ENCODE data around the gene PXN.

DNA sequence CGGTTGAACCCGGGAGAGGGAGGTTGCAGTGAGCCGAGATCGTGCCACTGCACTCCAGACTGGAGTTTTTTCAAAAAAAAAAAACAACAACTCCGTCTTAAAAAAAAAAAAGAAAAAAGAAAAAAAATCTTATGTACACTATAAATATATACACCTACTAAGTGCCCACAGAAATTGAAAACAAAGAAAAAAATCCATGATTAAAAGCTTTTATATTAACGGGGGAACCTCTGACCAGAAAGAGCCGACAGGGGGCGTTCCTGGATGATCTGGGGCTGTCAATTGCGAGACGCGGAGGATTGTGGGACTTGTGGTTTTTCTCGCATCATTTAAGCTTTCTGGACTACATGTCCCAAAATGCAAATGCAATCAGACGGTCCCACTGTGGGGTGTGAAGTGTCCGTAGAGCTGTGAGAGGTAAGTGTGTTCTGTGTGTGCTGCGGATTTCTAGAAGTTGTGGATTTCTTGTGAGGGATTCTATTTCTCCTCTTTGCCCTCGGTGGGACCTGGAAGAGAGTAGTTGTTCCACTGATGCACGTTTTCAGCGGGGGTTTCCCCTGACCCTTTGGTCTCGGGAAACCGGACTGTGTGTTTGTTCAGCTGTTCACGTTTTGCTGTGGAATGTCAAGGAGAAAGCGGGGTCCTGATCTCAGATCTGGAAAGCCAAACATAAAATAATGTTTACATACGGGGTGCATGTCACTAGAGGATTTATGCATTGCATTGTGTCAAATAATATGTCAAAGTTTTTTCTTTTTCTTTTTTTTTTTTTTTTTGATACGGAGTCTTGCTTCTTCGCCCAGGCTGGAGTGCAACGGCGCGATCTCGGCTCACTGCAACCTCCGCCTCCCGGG, 36.7 kb upstream of the PXN start, which contains the start of gene SIRT4:
- peak in 1 of 2 donors; percentile 46 for TF ChIP-seq POLR2A (IDR thresholded peaks at IDR 0.05)
- TF ChIP-seq, protein P1, sequence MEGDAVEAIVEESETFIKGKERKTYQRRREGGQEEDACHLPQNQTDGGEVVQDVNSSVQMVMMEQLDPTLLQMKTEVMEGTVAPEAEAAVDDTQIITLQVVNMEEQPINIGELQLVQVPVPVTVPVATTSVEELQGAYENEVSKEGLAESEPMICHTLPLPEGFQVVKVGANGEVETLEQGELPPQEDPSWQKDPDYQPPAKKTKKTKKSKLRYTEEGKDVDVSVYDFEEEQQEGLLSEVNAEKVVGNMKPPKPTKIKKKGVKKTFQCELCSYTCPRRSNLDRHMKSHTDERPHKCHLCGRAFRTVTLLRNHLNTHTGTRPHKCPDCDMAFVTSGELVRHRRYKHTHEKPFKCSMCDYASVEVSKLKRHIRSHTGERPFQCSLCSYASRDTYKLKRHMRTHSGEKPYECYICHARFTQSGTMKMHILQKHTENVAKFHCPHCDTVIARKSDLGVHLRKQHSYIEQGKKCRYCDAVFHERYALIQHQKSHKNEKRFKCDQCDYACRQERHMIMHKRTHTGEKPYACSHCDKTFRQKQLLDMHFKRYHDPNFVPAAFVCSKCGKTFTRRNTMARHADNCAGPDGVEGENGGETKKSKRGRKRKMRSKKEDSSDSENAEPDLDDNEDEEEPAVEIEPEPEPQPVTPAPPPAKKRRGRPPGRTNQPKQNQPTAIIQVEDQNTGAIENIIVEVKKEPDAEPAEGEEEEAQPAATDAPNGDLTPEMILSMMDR (IDR thresholded peaks at IDR 0.05), result peak; percentile 67 to 97 (median 82)
